Lung (tissue), 12 donors: ENCODE results near the gene MYO3B. TPM values are rescaled to one million over a fixed set of nuclear protein-coding genes. Genes with fewer than 3 reads are reported as not detected.

ENCODE experiments used
- ATAC-seq: fragments of 200-7000 bp; cut with Tn5 transposase; one replicate; pipeline ENCODE4 v1.9.1; 2020; ENCODE audit warnings: moderate number of reproducible peaks; ENCODE audit not compliant: insufficient read depth, low FRiP score
- DNase-seq, 3 donors: peaks; one replicate each; pipeline ENCODE4 v3.0.0-alpha.2; 2013 to 2017
- H3K27ac ChIP-seq, 2 donors: one replicate each; pipeline ENCODE4 v1.5.1; 2013; ENCODE audit warnings: mild to moderate bottlenecking in 2 of 2, moderate library complexity in 2 of 2, control low read depth in 1 of 2, inconsistent platforms in 1 of 2, low read depth in 1 of 2, low read length in 1 of 2
- H3K27me3 ChIP-seq, 3 donors: one replicate each; pipeline ENCODE4 v1.5.1; 2013; ENCODE audit warnings: low read length in 2 of 3; ENCODE audit not compliant: control insufficient read depth in 3 of 3, insufficient read depth in 3 of 3
- H3K36me3 ChIP-seq, 4 donors: one replicate each; pipeline ENCODE4 v1.5.1; 2013; ENCODE audit warnings: low read length in 4 of 4, mild to moderate bottlenecking in 1 of 4, moderate library complexity in 1 of 4; ENCODE audit not compliant: control insufficient read depth in 4 of 4, insufficient read depth in 4 of 4
- H3K4me1 ChIP-seq, 5 donors: one replicate each; pipeline ENCODE4 v1.5.1; 2013; ENCODE audit warnings: low read length in 5 of 5, mild to moderate bottlenecking in 2 of 5, moderate library complexity in 1 of 5; ENCODE audit not compliant: control insufficient read depth in 5 of 5, insufficient read depth in 5 of 5
- H3K4me3 ChIP-seq: one replicate; pipeline ENCODE4 v1.5.1; 2013; ENCODE audit warnings: mild to moderate bottlenecking, control low read depth, moderate library complexity
- H3K9ac ChIP-seq, 2 donors: one replicate each; pipeline ENCODE4 v1.5.1; 2013; ENCODE audit warnings: low read length in 2 of 2, control low read depth in 1 of 2; ENCODE audit not compliant: insufficient read depth in 1 of 2
- H3K9me3 ChIP-seq, 4 donors: one replicate each; pipeline ENCODE4 v1.5.1; 2013; ENCODE audit warnings: low read length in 3 of 4, mild to moderate bottlenecking in 1 of 4, moderate library complexity in 1 of 4; ENCODE audit not compliant: control insufficient read depth in 4 of 4, insufficient read depth in 3 of 4
- CTCF ChIP-seq: IDR thresholded peaks from 2 replicates; pipeline ENCODE4 v1.5.1; 2012; ENCODE audit warnings: mild to moderate bottlenecking; ENCODE audit errors: control extremely low read depth, extremely low read depth
- WGBS, 2 donors: extraction: QIAGEN DNeasy Blood & Tissue Kit; methylation state at CpG; one replicate each; pipeline ENCODE4 v1.1.7; 2013; 5-methylcytosine and 5-hydroxymethylcytosine counted together
- polyA plus RNA-seq, 2 donors: library from polyadenylated mRNA; stranded (reverse); fragments of 200-250 nt; gene quantifications; one replicate each; pipeline ENCODE4 v1.2.1, GENCODE V29; 2013
- total RNA-seq, 2 donors: library from RNA; depleted of rRNA in 1 of 2; stranded (reverse); fragments of >200 nt in 1 of 2; gene quantifications; one replicate each; pipeline ENCODE4 v1.2.1, GENCODE V29; 2014 to 2021
- donor health status: control.
- donor health status: control.
- donor health status: Bipolar disorder and iron deficiency.
- donor health status: healthy.
- donor health status: DM: yes; HTN: yes; CAD: no.

The MYO3B gene
- total and polyA plus RNA-seq, 4 donors: 0.03 to 0.82 (median 0.05) TPM; not detected in 1

GRCh38 chr2:170375192-170375591, 197.2 kb downstream of the MYO3B start:
- WGBS, 2 donors: 68 to 89% methylated on average over 5 of the region's 5 CpGs
- Histone ChIP-seq H3K9ac (no peak overlapping the region), H3K36me3 (no peaks in the 10 kb centered on the region), H3K9me3 (no peaks in the 10 kb centered on the region), H3K27ac (no peak overlapping the region), H3K27me3 (peaks cover 0 to 6% (median 2%) of the 10 kb centered on the region in 3 donors), H3K4me3 (no peak overlapping the region), H3K4me1 (no peaks in the 10 kb centered on the region)
- ATAC-seq (no peak), DNase-seq (no peak)
- no peak for TF ChIP-seq CTCF

GRCh38 chr2:170377500-170378207, 199.7 kb downstream of the MYO3B start:
- DNase-seq: no peak
- no peak overlapping the region for H3K27ac ChIP-seq
- WGBS, 2 donors: 75 to 86% methylated on average over 8 of the region's 8 CpGs
- ATAC-seq: no peak
- no peaks in the 10 kb centered on the region for H3K36me3 ChIP-seq
- no peak overlapping the region for H3K4me3 ChIP-seq
- no peaks in the 10 kb centered on the region for H3K4me1 ChIP-seq
- no peak for TF ChIP-seq CTCF
- H3K9ac ChIP-seq: no peak overlapping the region
- H3K9me3 ChIP-seq: no peaks in the 10 kb centered on the region
- H3K27me3 ChIP-seq: peaks cover 0 to 2% (median 0%) of the 10 kb centered on the region in 3 donors

- H3K9me3 ChIP-seq: no peaks in the 10 kb centered on the region
- no peak for ATAC-seq
- no peaks in the 10 kb centered on the region for H3K36me3 ChIP-seq
- DNase-seq: no peak
- TF ChIP-seq CTCF: no peak
- H3K27ac ChIP-seq: no peak overlapping the region
- H3K9ac ChIP-seq: no peak overlapping the region
- H3K4me1 ChIP-seq: no peaks in the 10 kb centered on the region
- H3K27me3 ChIP-seq: no peaks in the 10 kb centered on the region
- no peak overlapping the region for H3K4me3 ChIP-seq
- WGBS, 2 donors: 73 to 83% methylated on average over 4 of the region's 4 CpGs
Measured at GRCh38 chr2:170380267-170380666, 202.3 kb downstream of the MYO3B start.

- Histone ChIP-seq H3K27ac (no peak overlapping the region), H3K9ac (no peak overlapping the region), H3K4me3 (no peak overlapping the region), H3K9me3 (no peaks in the 10 kb centered on the region), H3K27me3 (peaks cover 0 to 4% (median 0%) of the 10 kb centered on the region in 3 donors), H3K36me3 (no peaks in the 10 kb centered on the region), H3K4me1 (no peaks in the 10 kb centered on the region)
- no peak for TF ChIP-seq CTCF
- 77 to 85% methylated on average over 2 of the region's 2 CpGs for WGBS, 2 donors
- DNase-seq (no peak), ATAC-seq (no peak)
Measured at GRCh38 chr2:170381678-170382077, 203.7 kb downstream of the MYO3B start.
